GM18909 (cell line): ENCODE results near the gene RBM33.
A peak's percentile ranks its signal among the peaks of the same experiment; 100 is the strongest.

ENCODE experiments used
- ATAC-seq: cut with Tn5 transposase; IDR thresholded peaks from one replicate; pipeline ENCODE4 v1.9.1; 2021; ENCODE audit warnings: mild to moderate bottlenecking; ENCODE audit not compliant: unreplicated experiment, poor library complexity

The RBM33 gene

GRCh38 chr7:155717010-155717744, 72.7 kb downstream of the RBM33 start:
- ATAC-seq: no peak

GRCh38 chr7:155721056-155721455, 76.6 kb downstream of the RBM33 start:
- ATAC-seq: peak; percentile 35

- peak; percentile 72 for ATAC-seq
Measured at GRCh38 chr7:155722118-155722517, 77.7 kb downstream of the RBM33 start.

DNA sequence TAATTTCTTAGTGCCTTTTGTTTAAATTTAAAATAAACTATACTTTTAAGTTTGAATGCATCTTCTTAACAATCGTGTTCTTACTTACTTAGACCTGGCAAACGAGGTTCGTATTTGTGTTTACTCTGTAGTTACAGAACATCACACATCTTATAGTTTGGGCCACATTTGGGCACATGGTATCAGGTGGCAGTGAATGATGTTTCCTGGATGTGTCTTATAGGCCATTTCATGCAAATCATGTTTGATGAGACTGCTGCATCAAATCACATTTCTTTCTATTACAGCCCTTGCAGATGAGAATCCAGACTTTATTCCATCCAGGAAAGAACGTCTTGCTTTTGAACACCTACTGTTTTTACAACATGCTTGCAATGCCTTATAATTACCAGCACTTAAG, 78.5 kb downstream of the RBM33 start:
- no peak for ATAC-seq

DNA sequence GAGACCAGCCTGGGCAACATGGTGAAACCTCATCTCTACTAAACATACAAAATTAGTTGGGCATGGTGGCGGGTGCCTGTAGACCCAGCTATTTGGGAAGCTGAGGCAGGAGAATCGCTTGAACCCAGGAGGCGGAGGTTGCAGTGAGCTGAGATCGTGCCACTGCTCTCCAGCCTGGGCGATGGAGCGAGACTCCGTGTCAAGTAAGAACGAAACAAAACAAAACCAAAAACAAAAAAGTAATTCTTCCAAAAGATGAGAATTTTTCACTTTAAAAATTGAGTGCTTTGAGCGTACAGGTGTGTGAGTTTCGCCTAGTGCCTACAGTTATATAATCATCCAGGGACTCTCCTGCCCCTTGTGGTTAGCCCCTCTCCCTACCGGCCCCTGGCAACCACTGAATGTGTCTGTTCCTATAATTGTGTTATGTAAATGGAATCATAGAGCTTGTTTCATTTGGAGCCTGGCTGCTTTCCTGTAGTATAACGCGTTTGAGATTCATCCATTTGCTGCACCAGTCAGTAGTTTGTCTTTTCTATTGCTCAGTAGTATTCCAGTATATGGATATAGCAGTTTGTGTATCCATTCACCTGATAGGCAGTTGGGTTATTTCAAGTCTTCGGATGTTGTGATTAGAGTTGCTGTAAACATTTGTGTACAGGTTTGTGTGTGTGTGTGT, 80.0 kb downstream of the RBM33 start:
- peak; percentile 37 for ATAC-seq

- no peak for ATAC-seq
Measured at GRCh38 chr7:155725006-155725355, 80.5 kb downstream of the RBM33 start.

GRCh38 chr7:155727616-155728015, 83.2 kb downstream of the RBM33 start:
- ATAC-seq: no peak

DNA sequence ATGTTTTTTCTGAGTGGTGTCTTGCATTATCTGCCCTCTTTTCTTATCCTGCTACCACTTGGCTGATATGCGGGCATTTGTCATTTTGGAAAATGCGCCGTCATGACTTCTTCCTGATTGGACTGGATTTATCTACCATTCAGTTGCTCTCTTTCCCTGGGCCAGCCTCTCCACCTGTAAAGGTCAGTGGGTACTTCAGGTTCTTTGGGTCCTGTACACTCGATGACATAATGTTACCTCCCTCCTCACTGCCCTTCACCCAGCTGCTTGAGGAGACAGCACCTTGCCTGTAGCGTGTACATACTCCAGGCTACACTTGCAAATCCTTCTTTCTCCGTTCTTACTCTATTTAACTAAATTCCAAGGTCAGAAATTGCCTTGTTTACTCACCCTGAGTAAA, 83.7 kb downstream of the RBM33 start:
- no peak for ATAC-seq

GRCh38 chr7:155729847-155730246, 85.4 kb downstream of the RBM33 start:
- ATAC-seq: no peak

- ATAC-seq: no peak
Measured at GRCh38 chr7:155731380-155731779, 86.9 kb downstream of the RBM33 start.

- no peak for ATAC-seq
Measured at GRCh38 chr7:155731871-155732270, 87.4 kb downstream of the RBM33 start.

DNA sequence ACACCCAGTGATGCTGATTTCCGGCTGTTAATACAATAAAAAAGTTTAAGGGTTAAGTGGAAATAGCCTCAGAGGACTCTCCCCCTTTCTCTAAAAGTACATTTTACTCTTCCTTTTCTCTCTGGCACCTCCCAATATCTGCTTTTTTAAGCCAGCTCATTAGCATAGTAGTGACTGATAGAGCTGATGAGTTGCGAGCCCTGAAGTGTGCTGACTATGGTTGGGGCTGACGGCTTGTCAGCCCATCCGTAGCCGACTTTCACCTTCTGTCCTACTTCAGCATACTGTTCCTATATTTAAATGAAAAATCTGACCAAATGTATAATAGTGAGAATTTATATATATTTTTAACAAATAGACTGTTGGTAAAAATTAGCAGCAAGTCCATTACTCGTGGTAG, 87.8 kb downstream of the RBM33 start:
- ATAC-seq: no peak

DNA sequence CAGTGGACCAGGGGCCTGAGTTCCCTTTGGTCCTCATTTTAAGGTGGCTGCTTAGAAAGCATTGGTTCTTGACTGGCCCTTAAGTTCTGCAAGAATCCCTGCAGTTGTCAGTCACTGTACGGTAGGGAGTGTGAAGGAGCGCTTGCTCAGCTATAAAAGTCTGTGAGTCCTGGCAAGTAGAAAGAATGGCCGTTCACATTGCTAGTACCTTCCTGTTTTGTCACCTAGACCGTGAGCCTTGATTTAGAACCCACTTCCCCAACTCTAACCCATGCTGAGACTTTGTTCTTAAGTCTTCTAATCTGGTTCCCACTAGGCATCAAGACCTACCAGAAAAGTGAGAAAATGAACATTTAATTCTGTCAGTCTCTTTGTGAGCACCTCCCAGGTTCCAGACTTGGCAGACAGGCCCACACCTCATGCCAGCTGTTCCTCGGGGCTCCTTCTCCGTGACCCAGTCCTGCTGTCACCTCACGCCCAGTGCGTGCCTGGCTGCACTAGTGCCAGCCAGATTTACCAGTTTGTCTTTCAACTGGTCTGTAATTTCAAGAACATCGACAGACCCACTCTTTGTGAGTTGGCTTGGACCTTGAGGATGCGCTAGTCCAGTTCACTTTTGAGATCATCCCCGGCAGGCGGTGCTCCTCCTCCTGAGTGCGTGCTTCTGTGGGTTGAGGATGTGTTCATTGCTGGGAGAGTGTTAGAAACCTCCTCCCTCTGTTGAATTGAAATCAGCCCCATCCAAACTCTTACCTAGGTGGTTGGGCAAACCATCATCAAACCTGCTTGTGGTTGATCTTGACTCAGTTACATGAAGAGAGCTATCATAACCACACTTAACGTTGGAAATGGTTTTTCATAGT, 89.4 kb downstream of the RBM33 start:
- ATAC-seq: no peak

- ATAC-seq: no peak
Measured at GRCh38 chr7:155734445-155734809, 90.0 kb downstream of the RBM33 start.

- no peak for ATAC-seq
Measured at GRCh38 chr7:155735442-155736115, 91.1 kb downstream of the RBM33 start.

GRCh38 chr7:155737590-155737989, 93.1 kb downstream of the RBM33 start:
- ATAC-seq: no peak

DNA sequence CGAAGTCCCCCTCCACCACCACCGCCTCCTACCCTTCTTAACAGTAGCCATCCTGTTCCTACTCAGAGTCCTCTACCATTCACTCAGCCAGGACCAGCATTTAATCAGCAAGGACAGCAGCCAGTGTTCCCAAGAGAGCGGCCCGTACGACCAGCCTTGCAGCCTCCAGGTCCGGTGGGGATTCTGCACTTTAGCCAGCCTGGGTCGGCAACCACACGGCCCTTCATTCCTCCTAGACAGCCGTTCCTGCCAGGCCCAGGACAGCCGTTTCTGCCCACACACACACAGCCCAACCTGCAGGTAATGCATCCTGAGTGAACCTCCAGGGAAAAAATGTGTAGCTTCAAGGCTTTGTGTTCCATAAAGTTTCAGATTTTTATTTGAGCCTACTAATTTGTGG, 93.6 kb downstream of the RBM33 start:
- ATAC-seq: no peak

DNA sequence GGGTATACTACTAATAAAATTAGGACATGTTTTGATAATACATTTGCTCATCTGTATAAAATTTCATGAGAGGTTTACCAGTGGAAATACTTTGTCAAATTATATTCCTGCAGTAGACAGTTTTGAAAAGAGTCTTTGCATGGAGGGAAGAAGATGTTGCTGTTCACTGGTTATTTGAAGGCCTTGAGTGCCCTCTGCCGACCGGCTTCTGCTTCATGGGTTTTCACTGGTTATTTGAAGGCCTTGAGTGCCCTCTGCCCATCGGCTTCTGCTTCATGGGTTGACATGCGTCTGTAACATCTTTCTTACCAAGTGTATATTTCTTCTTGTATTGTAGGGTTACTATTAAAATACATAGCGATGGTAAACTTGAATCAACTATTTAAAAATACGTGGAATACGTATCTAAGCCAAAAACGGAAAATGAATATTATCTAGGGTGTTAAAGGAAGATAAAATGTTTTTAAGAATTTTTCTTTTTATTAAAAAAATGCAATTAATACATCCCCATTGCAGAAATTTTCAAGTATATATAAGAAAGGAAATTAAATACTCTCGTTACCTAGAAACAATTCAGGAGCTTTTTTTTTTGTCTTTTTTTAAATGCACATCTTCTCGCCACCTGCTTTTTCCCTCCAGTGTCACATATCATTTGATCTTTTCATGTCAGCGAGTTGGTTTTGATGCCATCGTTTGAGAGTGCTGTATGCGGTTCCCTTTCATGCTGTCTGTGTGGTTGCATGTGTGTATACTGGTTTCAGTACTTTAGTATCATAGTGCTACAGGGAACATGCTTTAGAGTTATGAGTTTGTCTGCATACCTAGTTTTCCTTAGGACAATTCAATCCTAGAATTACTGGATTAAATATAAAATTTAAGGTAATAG, 94.4 kb downstream of the RBM33 start:
- ATAC-seq: peak; percentile 66

DNA sequence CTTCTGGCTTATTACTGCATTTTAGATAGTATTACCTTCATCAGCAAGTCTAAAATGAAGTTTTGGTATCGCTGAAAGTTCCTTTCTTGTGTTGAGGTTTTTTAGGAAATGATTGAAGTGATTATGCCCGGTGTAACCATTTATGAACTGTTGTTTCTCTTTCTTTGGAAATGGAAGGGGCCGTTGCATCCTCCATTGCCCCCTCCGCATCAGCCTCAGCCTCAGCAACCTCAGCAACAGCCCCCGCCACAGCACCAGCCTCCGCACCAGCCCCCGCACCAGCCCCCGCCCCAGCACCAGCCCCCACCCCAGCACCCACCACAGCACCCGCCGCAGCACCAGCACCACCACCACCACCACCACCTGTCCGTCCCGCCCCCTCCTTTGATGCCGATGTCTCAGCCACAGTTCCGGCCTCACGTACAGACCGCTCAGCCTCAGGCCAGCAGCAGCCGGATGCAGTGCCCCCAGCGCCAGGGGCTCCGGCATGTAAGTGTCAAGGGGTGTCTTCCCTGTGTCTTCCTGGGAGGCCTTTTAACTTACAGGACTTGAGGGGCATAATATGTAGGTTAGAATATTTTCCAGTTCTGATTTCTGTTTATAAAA, 95.2 kb downstream of the RBM33 start:
- no peak for ATAC-seq
